Lower lobe of right lung (tissue), 2 donors: ENCODE results near the gene STK32A. TPM values are rescaled to one million over a fixed set of nuclear protein-coding genes. Genes with fewer than 3 reads are reported as not detected.

Experiments used
- ATAC-seq, 2 donors: fragments of 200-7000 bp; cut with Tn5 transposase; one replicate each; pipeline ENCODE4 v1.9.1; 2020 to 2022; ENCODE audit warnings: mild to moderate bottlenecking in 2 of 2, moderate library complexity in 2 of 2
- DNase-seq: peaks from one replicate; pipeline ENCODE4 v3.0.0-alpha.2; 2020
- H3K27ac ChIP-seq: fragments of 200-600 bp; one replicate; pipeline ENCODE4 v1.8.0; 2022
- H3K27me3 ChIP-seq: fragments of 200-600 bp; one replicate; pipeline ENCODE4 v1.8.0; 2022; ENCODE audit warnings: low read depth
- H3K36me3 ChIP-seq: fragments of 200-600 bp; one replicate; pipeline ENCODE4 v1.8.0; 2022; ENCODE audit warnings: mild to moderate bottlenecking
- H3K4me1 ChIP-seq: fragments of 200-600 bp; one replicate; pipeline ENCODE4 v1.8.0; 2022
- H3K4me3 ChIP-seq: fragments of 200-600 bp; one replicate; pipeline ENCODE4 v1.8.0; 2022; ENCODE audit warnings: mild to moderate bottlenecking
- H3K9me3 ChIP-seq: fragments of 200-600 bp; one replicate; pipeline ENCODE4 v1.8.0; 2022
- intact Hi-C: fragments of 100-400 bp; cut with DNase I; formaldehyde crosslinking; loops from one replicate; pipeline ENCODE4 v1.11.0; 2022
- total RNA-seq: library from RNA; stranded (reverse); fragmentation: NEBNext Ultra II Directional; extraction: Animal tissue kit (Norgen Biotek cat#: 25700); gene quantifications from one replicate; pipeline ENCODE4 v1.2.1, GENCODE V29; 2021
- TF ChIP-seq, protein P1 (sequence below): fragments of 200-600 bp; IDR thresholded peaks from one replicate; pipeline ENCODE4 v1.8.0; 2022; ENCODE audit warnings: antibody characterized with exemption, mild to moderate bottlenecking
- donor health status: DM: no; HTN: yes; CAD: no; lungs with severe emphysema.

The STK32A gene
- total RNA-seq, 1 donor from 2014 or later = 2.9 TPM

DNA sequence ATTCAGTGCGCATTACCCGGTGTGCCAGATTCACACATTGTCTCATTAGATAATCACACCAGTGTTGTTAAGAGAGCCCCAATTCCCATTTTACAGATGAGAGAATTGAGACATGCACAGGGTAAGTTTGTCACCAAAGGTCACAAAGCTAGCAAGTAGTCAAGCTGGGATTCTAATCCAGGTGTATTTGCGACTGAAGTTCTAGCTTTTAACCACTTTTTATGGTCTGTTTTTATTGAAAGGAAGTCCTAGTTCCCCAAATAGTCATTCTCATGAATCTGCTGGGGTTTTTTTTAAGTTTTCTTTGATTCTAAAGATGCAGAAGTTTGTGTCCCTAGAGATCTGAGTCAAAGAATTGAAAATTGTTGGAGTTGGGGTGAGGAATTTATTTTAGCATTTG, 138.5 kb downstream of the STK32A start:
- Histone ChIP-seq H3K4me1 (no peaks in the 10 kb centered on the region), H3K9me3 (no peaks in the 10 kb centered on the region), H3K36me3 (no peaks in the 10 kb centered on the region), H3K4me3 (no peak overlapping the region), H3K27ac (no peak overlapping the region), H3K27me3 (no peaks in the 10 kb centered on the region)
- TF ChIP-seq, protein P1, sequence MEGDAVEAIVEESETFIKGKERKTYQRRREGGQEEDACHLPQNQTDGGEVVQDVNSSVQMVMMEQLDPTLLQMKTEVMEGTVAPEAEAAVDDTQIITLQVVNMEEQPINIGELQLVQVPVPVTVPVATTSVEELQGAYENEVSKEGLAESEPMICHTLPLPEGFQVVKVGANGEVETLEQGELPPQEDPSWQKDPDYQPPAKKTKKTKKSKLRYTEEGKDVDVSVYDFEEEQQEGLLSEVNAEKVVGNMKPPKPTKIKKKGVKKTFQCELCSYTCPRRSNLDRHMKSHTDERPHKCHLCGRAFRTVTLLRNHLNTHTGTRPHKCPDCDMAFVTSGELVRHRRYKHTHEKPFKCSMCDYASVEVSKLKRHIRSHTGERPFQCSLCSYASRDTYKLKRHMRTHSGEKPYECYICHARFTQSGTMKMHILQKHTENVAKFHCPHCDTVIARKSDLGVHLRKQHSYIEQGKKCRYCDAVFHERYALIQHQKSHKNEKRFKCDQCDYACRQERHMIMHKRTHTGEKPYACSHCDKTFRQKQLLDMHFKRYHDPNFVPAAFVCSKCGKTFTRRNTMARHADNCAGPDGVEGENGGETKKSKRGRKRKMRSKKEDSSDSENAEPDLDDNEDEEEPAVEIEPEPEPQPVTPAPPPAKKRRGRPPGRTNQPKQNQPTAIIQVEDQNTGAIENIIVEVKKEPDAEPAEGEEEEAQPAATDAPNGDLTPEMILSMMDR = no peak
- intact Hi-C loops = no loop called here
- DNase-seq = no peak
- ATAC-seq = no peak

DNA sequence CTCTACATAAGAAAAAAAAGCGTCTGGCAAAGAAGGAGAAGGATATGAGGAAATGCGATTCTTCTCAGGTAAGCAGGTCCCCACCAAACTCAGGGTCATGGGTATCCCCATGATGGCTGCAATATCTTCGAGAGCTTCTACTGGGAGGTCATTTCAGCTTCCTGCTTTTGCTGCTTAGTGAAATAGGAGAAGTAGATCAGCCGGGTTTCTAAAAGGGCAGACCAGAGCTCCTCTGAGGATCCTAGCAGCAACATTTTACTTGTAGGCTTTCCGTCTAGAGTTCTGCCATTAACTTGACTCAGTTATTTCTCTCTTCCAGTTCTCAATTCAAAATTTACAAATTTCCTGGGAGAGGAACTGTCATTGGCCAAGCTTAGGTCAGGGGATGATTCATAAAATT, 140.3 kb downstream of the STK32A start:
- intact Hi-C loops = no loop called here
- TF ChIP-seq, protein P1 = no peak
- H3K9me3 ChIP-seq = no peaks in the 10 kb centered on the region
- no peaks in the 10 kb centered on the region for H3K36me3 ChIP-seq
- no peak for ATAC-seq
- H3K4me3 ChIP-seq = no peak overlapping the region
- H3K27me3 ChIP-seq = no peaks in the 10 kb centered on the region
- H3K27ac ChIP-seq = no peak overlapping the region
- no peaks in the 10 kb centered on the region for H3K4me1 ChIP-seq
- no peak for DNase-seq

DNA sequence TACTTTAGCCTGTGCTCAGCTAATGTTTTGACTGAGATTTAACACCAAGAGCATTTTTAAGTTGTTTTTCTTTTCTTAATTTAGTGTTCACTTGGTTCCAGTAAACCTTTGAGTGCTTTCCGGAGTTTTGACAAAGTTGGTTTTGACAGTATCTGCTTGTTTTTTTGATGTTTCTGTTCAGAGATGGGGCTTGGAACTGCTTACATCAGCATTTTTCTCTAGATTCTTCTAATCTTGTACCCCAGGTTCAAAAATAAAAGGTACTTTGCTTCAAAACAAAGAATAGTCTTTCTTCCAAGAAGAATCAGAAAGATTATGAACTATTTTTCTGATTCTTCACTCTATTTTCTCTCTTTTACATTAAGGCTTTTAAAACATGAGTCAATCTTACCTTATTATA, 142.9 kb downstream of the STK32A start:
- H3K9me3 ChIP-seq = no peaks in the 10 kb centered on the region
- DNase-seq (no peak), ATAC-seq (no peak)
- no peaks in the 10 kb centered on the region for H3K27me3 ChIP-seq
- TF ChIP-seq, protein P1 = no peak
- intact Hi-C loops = no loop called here
- H3K27ac ChIP-seq = no peak overlapping the region
- no peaks in the 10 kb centered on the region for H3K4me1 ChIP-seq
- no peaks in the 10 kb centered on the region for H3K36me3 ChIP-seq
- no peak overlapping the region for H3K4me3 ChIP-seq

DNA sequence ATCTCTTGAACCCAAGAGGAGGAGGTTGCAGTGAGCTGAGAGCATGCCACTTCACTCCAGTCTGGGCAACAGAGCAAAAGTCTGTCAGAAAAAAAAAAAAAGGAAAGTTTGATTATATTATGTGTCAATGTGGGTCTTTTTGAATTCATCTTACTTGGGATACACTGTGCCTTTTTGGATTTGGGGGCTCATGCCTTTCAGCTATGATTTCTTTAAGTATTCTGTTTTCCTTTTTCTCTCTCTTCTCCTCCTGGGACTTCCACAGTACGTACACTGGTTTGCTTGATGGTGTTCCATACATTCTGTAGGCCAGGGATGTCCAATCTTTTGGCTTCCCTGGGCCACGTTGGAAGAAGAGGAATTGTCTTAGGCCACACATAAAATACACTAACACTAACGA, 146.7 kb downstream of the STK32A start:
- H3K9me3 ChIP-seq = no peaks in the 10 kb centered on the region
- ATAC-seq = no peak

DNA sequence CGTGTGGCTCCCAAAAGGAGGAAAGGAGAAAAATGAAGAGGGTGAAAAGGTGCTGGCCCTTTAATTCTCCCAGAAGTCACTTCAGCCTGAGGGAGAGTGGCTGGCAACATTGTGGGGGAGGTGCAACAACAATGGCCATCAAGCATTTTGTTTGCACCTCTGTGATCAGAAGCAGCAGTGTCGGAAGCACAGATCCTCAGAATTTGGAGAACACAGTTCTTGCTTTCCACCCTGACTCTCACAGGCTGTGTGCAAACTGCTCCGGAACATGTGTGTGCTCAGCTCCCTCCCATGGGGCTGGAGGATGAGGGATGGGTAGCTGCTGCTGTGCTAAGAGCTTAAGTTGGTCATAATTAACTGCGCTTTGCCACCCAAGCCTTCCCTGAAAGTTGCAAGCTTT, 147.9 kb downstream of the STK32A start:
- H3K36me3 ChIP-seq = no peaks in the 10 kb centered on the region
- H3K4me1 ChIP-seq = no peaks in the 10 kb centered on the region
- H3K27ac ChIP-seq = no peak overlapping the region
- intact Hi-C loops = no loop called here
- DNase-seq = no peak
- TF ChIP-seq, protein P1 = no peak
- H3K9me3 ChIP-seq = no peaks in the 10 kb centered on the region
- no peak for ATAC-seq
- H3K4me3 ChIP-seq = no peak overlapping the region
- H3K27me3 ChIP-seq = no peaks in the 10 kb centered on the region

More for the DNA sequence above, 146.7 kb downstream of the STK32A start:
- no peak overlapping the region for H3K4me3 ChIP-seq
- DNase-seq = no peak
- TF ChIP-seq, protein P1 = no peak
- H3K36me3 ChIP-seq = no peaks in the 10 kb centered on the region
- H3K27me3 ChIP-seq = no peaks in the 10 kb centered on the region
- intact Hi-C loops = no loop called here
- H3K4me1 ChIP-seq = no peaks in the 10 kb centered on the region
- H3K27ac ChIP-seq = no peak overlapping the region
